AG20443 (cell line): ENCODE results near the gene PSAP.

Experiments used
- DNase-seq: peaks from one replicate; pipeline ENCODE4 v3.0.0; 2012; ENCODE audit warnings: low spot score, mixed read lengths

The PSAP gene

DNA sequence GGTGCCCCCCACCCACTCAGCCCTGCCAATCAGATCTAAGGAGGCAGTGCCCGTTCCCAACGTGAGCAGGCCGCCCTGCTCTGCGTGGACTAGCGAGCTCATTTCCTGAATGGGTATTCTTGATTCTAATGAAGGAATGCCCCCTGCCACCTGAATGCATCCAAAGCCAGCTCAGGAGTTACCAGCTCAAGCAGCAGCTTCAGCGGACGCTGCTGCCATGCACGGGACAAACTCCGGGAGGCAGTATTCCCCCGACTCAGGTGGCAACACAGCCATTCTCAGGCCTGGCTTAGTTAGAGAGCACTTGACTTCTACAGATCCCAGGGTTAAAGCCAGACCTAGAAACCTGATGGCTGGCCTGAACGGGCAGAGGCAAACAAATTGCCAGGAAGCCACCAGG lies 25.8 kb downstream of the PSAP start:
- no peak for DNase-seq

DNA sequence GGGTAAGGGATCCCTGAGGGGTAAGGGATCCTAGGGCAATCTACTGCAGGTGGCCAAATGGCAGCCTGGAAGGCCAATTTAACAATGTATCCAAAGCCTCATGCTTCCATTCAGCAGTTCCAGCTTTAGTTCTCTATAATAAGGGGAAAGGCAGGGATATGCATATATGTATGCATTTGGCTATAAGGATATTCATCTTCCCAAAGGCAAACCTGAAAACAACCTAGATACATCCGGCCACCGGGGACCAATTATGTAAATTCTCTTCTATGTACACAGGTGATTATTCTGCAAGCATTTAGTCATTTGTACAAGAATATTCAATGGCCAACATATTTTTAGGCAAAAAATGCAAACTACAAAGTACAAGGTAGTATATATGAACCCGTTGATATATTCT lies 26.7 kb downstream of the PSAP start:
- no peak for DNase-seq

DNA sequence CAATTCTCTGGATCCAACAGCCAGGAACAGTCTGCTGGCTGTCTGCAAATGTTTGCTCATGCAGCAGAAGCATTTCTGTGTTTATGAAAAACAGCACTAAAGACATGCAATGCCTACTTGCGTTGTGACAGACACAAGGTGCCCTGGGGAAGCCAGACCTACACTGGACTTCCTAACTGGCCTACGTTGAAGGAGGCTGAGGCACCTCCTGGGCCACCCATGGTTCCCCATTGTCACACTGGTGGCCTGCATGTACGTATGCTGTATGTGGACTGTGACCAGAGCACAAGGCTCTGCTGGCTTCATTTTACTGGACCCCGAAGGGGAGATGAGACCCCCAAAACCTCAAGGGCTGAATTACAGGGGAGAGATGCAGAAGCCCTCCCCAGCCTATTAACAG lies 27.7 kb downstream of the PSAP start:
- DNase-seq = no peak

DNA sequence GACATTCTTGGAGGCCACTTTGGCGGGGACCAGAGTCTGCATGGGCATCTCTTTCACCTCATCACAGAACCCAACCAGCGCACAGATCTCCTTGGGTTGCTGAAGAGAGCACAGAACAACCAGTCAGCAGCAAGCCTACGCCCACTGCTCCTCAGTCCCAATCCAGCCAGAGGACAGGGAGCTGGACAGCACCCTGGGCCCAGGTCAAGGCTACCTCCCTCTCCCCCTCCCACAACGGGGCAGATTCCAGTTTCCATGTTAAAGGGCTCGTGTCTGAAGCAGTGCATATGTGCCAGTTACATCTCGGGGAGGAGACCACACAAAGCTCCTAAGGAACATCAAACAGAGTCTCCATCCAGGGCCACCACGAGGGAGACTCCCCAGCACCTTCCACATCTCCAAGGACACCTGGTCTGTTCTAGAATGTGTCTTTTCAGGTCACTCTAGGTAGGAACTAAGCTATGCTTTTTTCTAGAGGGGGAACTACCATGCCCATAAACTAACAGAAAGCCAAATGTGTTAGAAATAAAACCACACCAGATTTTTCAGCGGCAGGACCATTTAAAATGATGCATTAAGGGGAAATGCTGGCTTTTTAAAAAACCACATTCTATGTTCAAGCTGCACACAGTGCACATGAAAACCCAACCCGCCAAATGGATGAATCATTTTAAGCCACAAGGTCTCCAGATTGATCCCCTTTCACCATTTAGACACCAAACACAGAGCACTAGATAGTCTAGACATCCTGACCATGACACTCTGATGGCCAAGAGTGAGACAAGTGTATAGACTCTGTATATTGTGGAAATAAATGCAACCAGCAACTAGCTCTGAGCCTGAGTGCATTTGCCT lies 28.9 kb downstream of the PSAP start:
- DNase-seq = no peak

DNA sequence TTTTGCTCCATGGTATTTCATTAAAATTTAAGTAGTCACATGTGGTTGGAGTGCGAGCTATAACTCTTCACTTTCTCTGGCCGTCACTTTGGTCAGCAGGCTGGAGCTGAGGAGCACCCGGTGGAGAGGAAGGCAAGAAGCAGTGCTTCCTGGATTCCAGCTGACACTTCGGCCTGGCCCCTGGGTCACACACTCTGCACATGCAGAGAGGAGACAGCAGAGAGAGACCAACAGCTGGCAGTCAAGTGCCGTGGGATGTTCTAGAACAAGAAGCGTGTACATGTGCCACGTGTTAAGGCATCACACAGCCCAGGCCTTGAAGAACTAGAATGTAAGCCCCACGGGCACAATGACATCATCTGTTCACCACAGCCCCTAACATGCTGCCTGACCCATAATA lies 30.1 kb downstream of the PSAP start:
- DNase-seq = no peak

DNA sequence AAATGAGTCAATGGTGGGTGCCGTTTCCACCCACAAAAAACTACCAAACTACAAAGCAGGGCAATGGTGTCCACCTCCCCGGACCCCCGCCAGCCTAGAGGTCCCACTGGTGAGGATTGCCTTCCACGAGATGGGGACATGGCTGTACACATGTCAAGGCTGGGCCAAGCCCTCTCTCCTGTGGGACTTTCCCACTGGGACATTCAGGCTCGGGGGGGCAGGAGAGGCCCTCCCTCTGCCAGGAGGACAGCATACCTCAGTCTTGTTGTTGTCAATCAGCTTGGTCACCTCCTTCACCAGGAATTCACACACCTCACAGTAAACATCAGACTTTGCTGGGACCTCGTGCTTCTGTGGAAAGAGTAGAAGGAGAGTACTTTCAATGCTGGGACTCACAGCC lies 31.1 kb downstream of the PSAP start:
- no peak for DNase-seq

DNA sequence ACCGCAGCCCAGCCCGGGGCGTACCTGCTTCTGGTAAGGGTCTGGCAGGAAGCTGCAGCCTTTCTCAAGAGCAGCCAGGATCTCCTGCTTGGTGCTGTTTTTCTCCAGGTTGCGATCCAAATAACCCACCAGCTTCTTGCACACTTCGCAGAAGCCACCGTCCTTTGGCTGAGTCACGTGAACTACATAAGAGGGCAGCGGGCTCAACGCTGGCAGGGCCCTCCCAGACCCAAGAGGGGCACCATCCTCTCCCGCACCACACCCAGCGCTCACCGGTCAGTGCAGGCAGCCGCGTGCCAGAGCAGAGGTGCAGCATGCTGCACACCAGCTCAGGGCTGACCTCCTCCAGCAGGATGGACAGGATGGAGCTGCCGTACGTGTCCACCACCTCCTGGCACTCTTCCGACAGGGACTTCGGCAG lies 31.6 kb downstream of the PSAP start:
- DNase-seq = no peak

DNA sequence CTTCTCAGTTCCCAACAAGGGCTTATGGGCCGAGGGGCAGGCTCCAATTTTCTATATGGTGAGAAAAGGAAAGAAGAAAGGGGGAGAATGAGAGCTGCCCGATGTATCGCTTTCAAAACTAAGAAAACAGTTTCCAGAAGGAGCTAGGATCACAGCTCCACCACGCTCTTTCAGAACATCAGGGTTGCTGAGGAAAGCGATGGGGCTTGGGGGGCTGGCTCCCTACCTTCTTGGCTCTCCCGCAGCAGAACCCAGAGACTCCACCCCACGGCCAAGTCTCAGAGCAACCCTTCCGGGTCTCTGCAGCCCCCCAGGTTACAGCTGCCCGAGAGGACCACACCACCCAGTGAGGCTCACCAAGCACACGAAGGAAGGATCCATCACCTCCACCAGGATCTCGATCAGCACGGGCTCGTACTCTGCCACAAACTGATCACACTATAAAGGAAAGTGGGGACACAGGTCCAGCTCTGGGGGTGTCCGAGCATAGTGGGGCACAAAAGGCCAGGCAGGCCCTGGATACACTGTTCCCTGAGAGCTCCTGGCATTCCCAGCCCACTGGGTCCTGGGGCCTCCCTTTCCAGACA lies 32.3 kb downstream of the PSAP start:
- DNase-seq = no peak

DNA sequence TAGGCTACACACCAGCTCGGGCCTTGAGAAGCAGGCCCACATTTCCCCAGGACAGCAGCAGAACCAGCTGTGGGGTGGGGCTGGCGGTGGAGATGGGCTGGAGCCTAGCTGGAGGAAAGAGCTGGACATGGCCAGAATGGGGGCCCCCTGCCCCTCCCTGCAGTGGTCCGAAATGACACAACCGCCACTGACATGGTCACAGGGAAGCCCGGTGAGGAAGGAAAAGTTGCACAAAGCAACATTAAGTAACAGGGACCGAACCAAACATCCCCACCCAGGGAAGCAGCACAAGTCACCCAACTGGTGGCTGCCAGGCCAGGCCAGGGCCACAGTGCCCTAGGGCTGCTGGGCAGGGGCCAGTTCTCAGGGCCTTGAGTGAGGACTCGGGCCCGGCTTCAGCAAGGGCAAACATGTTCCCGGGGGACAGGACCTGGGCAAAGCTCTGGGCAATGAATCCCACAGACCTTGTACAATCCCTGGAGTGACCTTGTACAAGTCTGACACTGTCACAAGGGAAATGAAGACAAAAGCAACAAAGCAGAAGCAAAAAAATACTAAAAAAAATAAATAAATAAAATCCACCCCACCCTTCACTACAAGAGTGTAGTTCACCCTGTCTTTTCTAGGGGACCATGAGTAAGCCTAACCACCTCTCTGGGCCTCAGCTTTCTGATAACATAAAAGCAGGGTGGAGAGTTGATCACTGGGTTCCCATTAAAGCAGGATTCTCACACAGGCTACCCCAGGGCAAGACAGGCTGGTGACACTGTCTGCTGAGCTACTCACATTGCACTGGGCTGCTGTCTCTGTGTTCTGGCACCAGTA lies 33.0 kb downstream of the PSAP start:
- no peak for DNase-seq

DNA sequence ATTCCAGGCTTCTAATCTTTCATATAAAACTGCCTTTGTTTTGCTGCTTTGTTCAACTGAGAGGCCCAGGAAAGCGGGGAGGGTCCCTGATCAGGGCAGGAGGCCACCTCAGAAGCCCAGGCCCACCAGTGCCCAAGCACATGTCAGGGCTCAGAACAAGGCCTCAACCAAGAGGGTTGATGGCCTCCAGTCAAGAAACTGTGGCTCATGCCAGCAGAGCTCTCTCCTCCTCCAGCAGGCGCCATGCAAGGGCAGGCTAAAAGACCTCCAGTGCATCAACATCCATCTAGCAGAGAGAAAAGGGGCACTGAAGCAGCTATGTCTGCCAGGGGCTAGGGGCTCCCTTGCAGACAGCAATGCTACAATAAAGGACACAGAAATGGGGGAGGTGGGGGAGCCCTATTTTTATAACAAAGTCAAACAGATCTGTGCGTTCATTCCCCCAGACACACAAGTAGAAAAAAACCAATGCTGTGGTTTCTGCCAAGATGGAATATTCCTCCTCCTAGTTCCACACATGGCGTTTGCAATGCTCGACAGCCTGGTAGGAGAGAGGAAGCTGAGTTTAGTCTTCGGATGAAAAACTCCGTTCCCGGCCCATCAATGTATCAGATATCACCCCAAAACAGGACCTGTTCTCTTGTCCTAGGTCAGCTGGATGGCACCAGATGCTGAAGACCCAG lies 34.0 kb downstream of the PSAP start:
- DNase-seq = no peak

DNA sequence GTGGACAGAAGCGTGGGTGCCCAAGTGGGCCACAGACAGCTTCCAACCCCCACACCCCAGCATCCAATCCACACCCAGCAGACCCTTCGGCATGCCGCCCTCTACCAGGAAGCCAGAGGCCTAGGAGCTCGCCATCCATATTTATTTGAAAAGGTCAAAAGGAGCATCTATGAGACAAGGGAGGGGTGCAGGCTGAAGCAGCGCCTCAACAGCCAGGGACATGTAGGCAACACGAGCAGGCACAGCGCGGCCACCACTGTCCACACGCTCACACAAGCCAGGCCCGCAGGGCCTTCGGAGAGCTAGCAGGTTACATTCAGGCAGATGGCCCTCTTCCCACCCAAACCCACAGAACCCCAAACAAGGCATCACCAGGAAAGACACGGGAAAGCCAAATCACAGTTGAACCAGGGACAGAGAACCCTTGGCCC lies 34.6 kb downstream of the PSAP start:
- DNase-seq = no peak

DNA sequence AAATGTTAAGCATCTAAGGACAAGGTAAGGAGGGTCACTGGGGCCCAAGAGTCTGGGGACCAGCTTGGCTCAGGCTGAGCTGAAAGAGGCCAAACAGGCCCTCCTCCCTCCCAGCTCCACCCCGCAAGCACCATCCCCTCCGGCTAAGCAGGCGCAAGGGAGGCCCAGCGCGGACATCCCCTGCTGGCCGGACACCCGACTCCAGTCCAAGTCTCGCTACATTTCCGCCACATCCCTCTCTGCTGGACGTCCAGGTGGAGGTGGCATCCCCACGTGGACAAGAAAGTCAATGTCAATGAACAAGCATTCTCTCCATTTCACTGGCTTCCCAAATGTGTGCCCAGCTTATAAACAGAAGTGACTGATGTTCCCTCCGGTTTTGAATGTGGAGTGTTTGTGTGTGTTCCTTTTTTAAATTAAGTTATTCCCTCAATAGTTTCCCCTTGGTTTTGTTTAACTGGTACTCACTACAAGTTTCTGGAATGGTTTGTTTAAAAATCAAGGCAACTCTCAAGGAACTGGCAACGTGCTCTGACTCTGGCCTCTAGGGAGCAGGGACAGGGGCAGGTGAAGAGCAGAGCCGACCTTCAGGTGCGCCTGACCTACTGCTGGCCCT lies 35.4 kb downstream of the PSAP start:
- no peak for DNase-seq

DNA sequence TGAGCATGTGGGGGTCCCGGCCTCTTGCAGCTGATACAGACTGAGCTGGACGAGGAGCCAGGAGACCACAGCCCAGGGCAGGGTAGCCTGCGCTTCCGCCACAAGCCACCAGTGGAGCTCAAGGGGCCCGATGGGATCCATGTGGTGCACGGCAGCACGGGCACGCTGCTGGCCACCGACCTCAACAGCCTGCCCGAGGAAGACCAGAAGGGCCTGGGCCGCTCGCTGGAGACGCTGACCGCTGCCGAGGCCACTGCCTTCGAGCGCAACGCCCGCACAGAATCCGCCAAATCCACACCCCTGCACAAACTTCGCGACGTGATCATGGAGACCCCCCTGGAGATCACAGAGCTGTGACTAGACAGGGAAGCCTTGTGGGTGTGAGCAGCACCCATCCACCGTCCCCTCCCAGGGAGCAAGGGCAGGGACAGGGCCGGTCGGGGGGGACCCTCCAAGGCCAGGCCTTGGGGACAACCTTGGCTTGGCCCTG lies 36.1 kb downstream of the PSAP start:
- DNase-seq = no peak

DNA sequence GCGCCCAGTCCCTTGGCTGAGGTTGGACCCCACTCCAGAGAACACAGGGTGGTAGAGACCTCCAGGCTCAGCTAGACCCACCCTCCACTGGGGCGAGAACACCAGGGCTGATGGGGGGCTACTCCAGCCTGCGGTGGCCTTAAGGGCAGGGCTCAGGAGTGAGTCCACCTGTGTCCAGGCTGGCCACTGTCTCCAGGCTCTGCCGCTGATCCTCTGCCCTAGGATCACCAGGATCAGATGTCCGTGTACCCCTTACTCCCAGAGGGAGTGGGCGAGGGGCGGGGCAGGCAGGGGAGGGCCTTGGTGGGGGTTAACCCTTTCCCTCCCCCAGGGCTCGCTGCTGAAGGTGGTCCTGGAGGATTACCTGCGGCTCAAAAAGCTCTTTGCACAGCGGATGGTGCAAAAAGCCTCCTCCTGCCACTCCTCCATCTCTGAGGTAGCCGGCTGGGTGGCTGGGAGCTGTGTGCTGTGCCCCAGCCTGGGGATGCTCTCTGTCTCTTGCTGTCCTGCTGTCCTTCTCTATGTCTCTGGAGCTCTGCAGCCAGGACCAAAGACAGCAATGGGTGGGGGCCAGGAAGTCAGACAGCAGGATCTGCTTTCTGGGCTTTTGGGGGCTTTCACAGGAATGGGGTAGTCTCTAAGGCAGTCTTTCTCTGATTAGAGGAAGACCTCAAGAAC lies 38.0 kb downstream of the PSAP start:
- no peak for DNase-seq

DNA sequence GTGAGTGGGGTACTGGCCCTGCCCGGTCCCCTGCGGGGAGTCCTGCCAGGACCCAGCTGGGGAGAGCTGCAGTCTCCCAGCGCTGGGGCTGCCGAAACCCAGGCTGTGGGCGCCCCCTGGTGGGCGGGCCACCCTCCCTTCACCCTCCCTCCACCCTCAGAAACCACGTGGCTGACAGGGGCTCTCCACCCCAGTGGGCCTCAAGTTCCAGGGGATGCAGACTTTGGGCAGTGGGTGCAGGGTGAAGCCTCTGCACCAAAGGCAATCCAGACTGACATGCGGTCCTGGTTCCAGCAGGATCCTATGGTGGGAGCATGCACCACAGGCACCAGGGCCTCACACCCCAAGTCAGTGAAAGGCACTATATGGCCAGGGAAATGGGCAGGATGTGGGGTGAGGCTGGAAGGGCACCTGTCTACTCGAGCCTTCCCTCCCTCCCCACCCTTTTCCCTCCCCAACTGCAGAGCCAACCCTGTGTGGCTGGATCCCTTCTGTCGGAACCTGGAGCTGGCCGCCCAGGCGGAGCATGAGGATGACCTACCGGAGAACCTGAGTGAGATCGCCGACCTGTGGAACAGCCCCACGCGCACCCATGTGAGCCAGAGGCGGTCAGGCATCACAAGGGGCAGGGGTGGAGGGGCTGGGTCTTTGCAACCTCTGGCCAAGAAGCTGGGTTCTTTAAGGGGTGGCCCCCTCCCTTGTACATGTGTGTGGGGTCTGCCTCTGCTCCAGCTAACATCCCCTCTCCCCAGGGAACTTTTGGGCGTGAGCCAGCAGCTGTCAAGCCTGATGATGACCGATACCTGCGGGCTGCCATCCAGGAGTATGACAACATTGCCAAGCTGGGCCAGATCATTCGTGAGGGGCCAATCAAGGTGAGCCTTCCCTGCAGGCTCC lies 38.8 kb downstream of the PSAP start:
- peak; percentile 88 for DNase-seq

DNA sequence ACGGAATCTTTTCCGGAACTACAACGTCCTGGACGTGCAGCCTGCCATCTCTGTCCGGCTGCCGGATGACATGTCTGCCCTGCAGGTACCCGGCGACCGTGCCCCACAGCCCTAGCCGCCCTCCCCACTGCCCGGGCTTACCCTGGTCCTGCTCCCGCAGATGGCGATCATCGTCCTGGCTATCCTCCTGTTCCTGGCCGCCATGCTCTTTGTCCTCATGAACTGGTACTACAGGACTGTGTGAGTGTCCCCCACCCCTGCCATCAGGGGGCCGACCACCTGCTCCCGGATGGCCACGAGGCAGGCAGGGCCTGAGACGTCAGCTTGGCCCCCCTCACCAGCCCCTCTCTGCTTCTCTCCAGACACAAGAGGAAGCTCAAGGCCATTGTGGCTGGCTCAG lies 39.7 kb downstream of the PSAP start:
- no peak for DNase-seq

DNA sequence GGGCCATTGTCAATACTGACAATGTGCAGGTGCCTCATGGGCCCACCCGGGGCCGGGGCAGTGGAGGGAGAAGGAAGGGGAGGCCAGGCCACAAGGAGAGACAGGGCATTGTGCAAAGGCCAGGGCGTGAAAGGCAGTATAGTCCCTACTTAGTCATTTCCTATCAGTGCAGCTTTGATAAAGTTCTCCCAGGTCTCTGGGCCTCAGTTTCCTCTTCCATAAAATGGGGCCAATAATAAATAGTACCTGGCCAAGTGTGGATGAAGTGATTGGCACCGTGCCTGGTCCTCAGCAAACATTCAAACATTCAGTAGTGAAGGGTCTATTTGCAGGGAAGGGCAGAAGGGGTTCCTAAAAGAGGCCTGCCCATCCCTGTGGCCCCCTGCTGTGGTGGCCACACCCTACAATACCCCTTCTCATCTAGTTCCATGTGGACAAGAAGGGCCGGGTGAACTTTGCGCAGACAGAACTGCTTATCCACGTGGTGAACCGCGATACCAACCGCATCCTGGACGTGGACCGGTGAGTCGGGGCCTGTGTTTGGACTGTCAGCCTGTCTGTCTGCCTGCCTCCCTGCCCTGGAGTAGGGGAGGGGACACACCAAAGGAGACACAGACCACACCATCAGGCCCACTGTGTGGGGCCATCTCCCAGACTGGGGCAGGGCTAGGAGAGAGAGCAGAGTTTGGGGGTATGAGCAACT lies 40.9 kb downstream of the PSAP start:
- DNase-seq = no peak

DNA sequence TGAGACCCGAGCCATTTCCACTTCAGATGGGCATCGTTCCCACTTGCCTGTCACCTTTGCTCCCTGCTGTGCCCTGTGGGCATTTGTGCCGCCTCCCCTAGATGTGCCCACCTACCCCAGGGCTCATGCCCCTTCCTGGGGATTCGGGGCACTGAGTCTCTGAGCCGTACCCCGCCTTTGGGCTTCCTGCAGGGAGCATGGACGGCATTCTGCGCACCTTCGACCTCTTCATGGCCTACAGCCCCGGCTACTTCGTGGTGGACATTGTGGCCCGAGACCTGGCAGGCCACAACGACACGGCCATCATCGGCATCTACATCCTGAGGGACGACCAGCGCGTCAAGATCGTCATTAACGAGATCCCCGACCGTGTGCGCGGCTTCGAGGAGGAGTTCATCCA lies 41.4 kb downstream of the PSAP start:
- DNase-seq = no peak
